GM23338 (cell line): ENCODE results near the gene SERTAD1. TPM values are rescaled to one million over a fixed set of nuclear protein-coding genes. Genes with fewer than 3 reads are reported as not detected.
"Not testable (repeated sequence)": the region's sequence is repeated elsewhere in the genome, so short reads cannot be mapped to it uniquely, and the experiment has no call there.

Experiments used
- ATAC-seq: fragments of 200-7000 bp; cut with Tn5 transposase; 3 replicates; pipeline ENCODE4 v1.9.1; 2020
- DNase-seq: peaks from one replicate; pipeline ENCODE4 v3.0.0-alpha.2; 2015; ENCODE audit warnings: low spot score
- H2AFZ ChIP-seq: fragments of 200-600 bp; sonication (generic); 2 replicates; pipeline ENCODE4 v1.8.0; 2016; ENCODE audit warnings: antibody characterized with exemption, mild to moderate bottlenecking, moderate library complexity
- H3F3A ChIP-seq: fragments of 200-600 bp; sonication (generic); replicated peaks from 2 replicates; pipeline ENCODE4 v1.8.0; 2017; ENCODE audit warnings: antibody characterized with exemption, mixed run types, low read depth
- H3K27ac ChIP-seq: fragments of 200-600 bp; sonication (generic); 2 replicates; pipeline ENCODE4 v1.6.1; 2016; ENCODE audit warnings: low read depth
- H3K27me3 ChIP-seq: fragments of 200-600 bp; sonication (generic); 2 replicates; pipeline ENCODE4 v1.8.0; 2016; ENCODE audit warnings: mild to moderate bottlenecking, mixed run types, moderate library complexity; ENCODE audit not compliant: insufficient read depth
- H3K36me3 ChIP-seq: fragments of 200-600 bp; sonication (generic); 2 replicates; pipeline ENCODE4 v1.8.0; 2016; ENCODE audit warnings: mild to moderate bottlenecking; ENCODE audit not compliant: insufficient read depth
- H3K4me1 ChIP-seq: fragments of 200-600 bp; sonication (generic); 2 replicates; pipeline ENCODE4 v1.8.0; 2016; ENCODE audit warnings: mild to moderate bottlenecking, moderate library complexity; ENCODE audit not compliant: insufficient read depth
- H3K4me2 ChIP-seq: fragments of 200-600 bp; sonication (generic); 2 replicates; pipeline ENCODE4 v1.7.1; 2017; ENCODE audit warnings: mixed run types
- H3K4me3 ChIP-seq: fragments of 200-600 bp; sonication (generic); 2 replicates; pipeline ENCODE4 v1.6.1; 2016; ENCODE audit warnings: mixed run types
- H3K79me2 ChIP-seq: fragments of 200-600 bp; sonication (generic); replicated peaks from 2 replicates; pipeline ENCODE4 v1.8.0; 2017; ENCODE audit warnings: mild to moderate bottlenecking; ENCODE audit not compliant: insufficient read depth
- H3K9me2 ChIP-seq: fragments of 200-600 bp; sonication (generic); 2 replicates; pipeline ENCODE4 v1.8.0; 2017; ENCODE audit not compliant: insufficient read depth
- H4K20me1 ChIP-seq: fragments of 200-600 bp; sonication (generic); replicated peaks from 2 replicates; pipeline ENCODE4 v1.8.0; 2017; ENCODE audit warnings: mild to moderate bottlenecking; ENCODE audit not compliant: insufficient read depth
- H3K27ac Mint-ChIP-seq: 2 replicates; pipeline ENCODE4 v1.8.0; 2020; ENCODE audit warnings: inconsistent platforms, mild to moderate bottlenecking, moderate library complexity, mixed read lengths
- H3K27me3 Mint-ChIP-seq: 3 replicates; pipeline ENCODE4 v1.8.0; 2022; ENCODE audit warnings: low read depth, mild to moderate bottlenecking, moderate library complexity, mixed read lengths, inconsistent platforms; ENCODE audit not compliant: insufficient read depth, poor library complexity
- H3K36me3 Mint-ChIP-seq: 3 replicates; pipeline ENCODE4 v1.8.0; 2021; ENCODE audit warnings: low read depth, mild to moderate bottlenecking, inconsistent platforms, moderate library complexity, mixed read lengths
- H3K4me1 Mint-ChIP-seq: 3 replicates; pipeline ENCODE4 v1.8.0; 2020; ENCODE audit warnings: mild to moderate bottlenecking, inconsistent platforms, mixed read lengths
- H3K4me3 Mint-ChIP-seq: 3 replicates; pipeline ENCODE4 v1.8.0; 2021; ENCODE audit warnings: moderate library complexity, mild to moderate bottlenecking, inconsistent platforms, mixed read lengths
- H3K9me3 Mint-ChIP-seq: 3 replicates; pipeline ENCODE4 v1.8.0; 2020; ENCODE audit warnings: moderate library complexity, mild to moderate bottlenecking, inconsistent platforms, mixed read lengths
- CTCF ChIP-seq, 2 experiments: fragments of 200-600 bp in 1 of 2; sonication (generic) in 1 of 2; conservative IDR thresholded peaks; 2 replicates each; pipeline versions ENCODE4 v1.5.1 to v1.6.1; 2016 to 2017; ENCODE audit warnings: antibody characterized with exemption in 2 of 2, low read depth in 2 of 2, mild to moderate bottlenecking in 2 of 2, moderate library complexity in 1 of 2
- ETS1 ChIP-seq: IDR thresholded peaks from 2 replicates; pipeline ENCODE4 v1.6.1; 2016; ENCODE audit warnings: antibody characterized with exemption
- EZH2 ChIP-seq: fragments of 200-600 bp; sonication (generic); IDR thresholded peaks from one replicate; pipeline ENCODE4 v1.8.0; 2017; ENCODE audit warnings: antibody characterized with exemption, mild to moderate bottlenecking, low read depth; ENCODE audit not compliant: unreplicated experiment
- STAT1 ChIP-seq: IDR thresholded peaks from one replicate; pipeline ENCODE4 v1.6.1; 2016; ENCODE audit warnings: antibody characterized with exemption; ENCODE audit not compliant: unreplicated experiment
- polyA plus RNA-seq: library from polyadenylated mRNA; unstranded; fragments of >200 nt; fragmentation: Nextera tagmentation; extraction: Ambion mirVana; gene quantifications from 2 replicates; pipeline ENCODE4 v1.2.1, GENCODE V29; 2016
- total RNA-seq: library from RNA; depleted of rRNA; stranded (reverse); fragments of >200 nt; shearing (Covaris generic); gene quantifications from 2 replicates; pipeline ENCODE4 v1.2.3, GENCODE V29; 2014

Gene SERTAD1
- total and polyA plus RNA-seq, 2 experiments from 2014 or later = 4.6 to 9.1 TPM

GRCh38 chr19:40465025-40465556, 39.3 kb upstream of the SERTAD1 start (continued):
- TF ChIP-seq ETS1 = no peak

- Histone ChIP-seq H3K27ac (no peak overlapping the region), H3K27me3 (peaks cover 30% of the 10 kb centered on the region), H3K79me2 (no peaks in the 10 kb centered on the region), H4K20me1 (no peaks in the 10 kb centered on the region), H3K4me3 (peak overlapping the region; percentile 88; the same call in 1 of the 2 replicates), H3K4me1 (no peaks in the 10 kb centered on the region; the same call in 1 of the 2 replicates), H3K9me2 (no peaks in the 10 kb centered on the region), H3F3A (peaks cover 3% of the 10 kb centered on the region; the same call in 1 of the 2 replicates), H2AFZ (no peak overlapping the region), H3K4me2 (peak overlapping the region; percentile 88; the same call in 1 of the 2 replicates), H3K36me3 (no peaks in the 10 kb centered on the region)
- H3K36me3 Mint-ChIP-seq = no peaks in the 10 kb centered on the region; the same call in 2 of the 3 replicates
- no peak for TF ChIP-seq STAT1
- peak; percentile 77 to 87 for TF ChIP-seq CTCF (conservative IDR thresholded peaks at IDR 0.05; ENCODE audit: low read depth in 2 of 2)
- TF ChIP-seq EZH2 = no peak
- H3K4me1 Mint-ChIP-seq = peaks cover 13% of the 10 kb centered on the region
- DNase-seq (peak; percentile 94), ATAC-seq (peak; percentile 25)
- H3K9me3 Mint-ChIP-seq = no peaks in the 10 kb centered on the region; the same call in 2 of the 3 replicates
- H3K27me3 Mint-ChIP-seq = peaks cover 36% of the 10 kb centered on the region
- H3K4me3 Mint-ChIP-seq = peak overlapping the region; percentile 79
- H3K27ac Mint-ChIP-seq = peak overlapping the region; percentile 63; the same call in 1 of the 2 replicates
Observed at GRCh38 chr19:40464059-40465024, 38.5 kb upstream of the SERTAD1 start.

- H3K4me1 ChIP-seq, ATAC-seq, H3F3A ChIP-seq, H3K27ac Mint-ChIP-seq, H3K4me3 Mint-ChIP-seq, H3K9me2 ChIP-seq, H3K27ac ChIP-seq, H4K20me1 ChIP-seq, H3K4me3 ChIP-seq, H3K79me2 ChIP-seq, H3K9me3 Mint-ChIP-seq, DNase-seq, H3K36me3 Mint-ChIP-seq, H2AFZ ChIP-seq, H3K36me3 ChIP-seq, H3K4me2 ChIP-seq: not testable (repeated sequence)
- H3K27me3 ChIP-seq = peaks cover 26% of the 10 kb centered on the region
- peaks cover 13% of the 10 kb centered on the region for H3K4me1 Mint-ChIP-seq
- peaks cover 34% of the 10 kb centered on the region for H3K27me3 Mint-ChIP-seq
Observed at GRCh38 chr19:40463587-40464037, 37.8 kb upstream of the SERTAD1 start.
